GM12873 (cell line): ENCODE measurements around the gene FAM241B.
A peak's percentile ranks its signal among the peaks of the same experiment; 100 is the strongest.

ENCODE experiments used
- CTCF ChIP-seq: IDR thresholded peaks from 2 replicates; pipeline ENCODE4 v1.5.1; 2012; ENCODE audit warnings: low read depth, mild to moderate bottlenecking, moderate library complexity, low read length, control low read depth; ENCODE audit not compliant: insufficient read depth; ENCODE audit errors: missing control alignments

Gene FAM241B

GRCh38 chr10:69663369-69663947 lies 33.4 kb downstream of the FAM241B start:
- TF ChIP-seq CTCF: peak; percentile 35

- TF ChIP-seq CTCF: no peak
Measured at GRCh38 chr10:69665474-69666320, 35.6 kb downstream of the FAM241B start.

- TF ChIP-seq CTCF: no peak
Measured at GRCh38 chr10:69666756-69667155, 36.7 kb downstream of the FAM241B start.

- no peak for TF ChIP-seq CTCF
Measured at GRCh38 chr10:69668721-69669120, 38.7 kb downstream of the FAM241B start.

GRCh38 chr10:69669409-69669808 lies 39.4 kb downstream of the FAM241B start:
- no peak for TF ChIP-seq CTCF

GRCh38 chr10:69673521-69673920 lies 43.5 kb downstream of the FAM241B start:
- no peak for TF ChIP-seq CTCF

GRCh38 chr10:69674786-69675185 lies 44.7 kb downstream of the FAM241B start:
- TF ChIP-seq CTCF: no peak
